Caco-2 (cell line): ENCODE results near the gene GLIS1. TPM values are rescaled to one million over a fixed set of nuclear protein-coding genes. Genes with fewer than 3 reads are reported as not detected.

ENCODE experiments used
- BruUV-seq: library from RNA; stranded (reverse); fragments of 400-500 nt; replicated peaks from 2 replicates; lab custom pipeline; 2021; lab: Mats Ljungman, UMichigan
- CTCF ChIA-PET: fragments of 300-600 bp; sonication (Branson Sonifier 250); formaldehyde crosslinking; loops from one replicate; lab custom pipeline; 2022; ENCODE audit warnings: antibody characterized with exemption; lab: Charles Lee
- POLR2A ChIA-PET: fragments of 300-600 bp; sonication (Branson Sonifier 250); formaldehyde crosslinking; loops from one replicate; lab custom pipeline; 2022; ENCODE audit warnings: antibody characterized with exemption; lab: Charles Lee
- DNase-seq, 2 experiments: peaks; one replicate each; pipeline versions ENCODE4 v3.0.0 to v3.0.0-alpha.2; 2020 to 2022
- H3K27me3 ChIP-seq: replicated peaks from 2 replicates; pipeline ENCODE4 v1.6.0; 2011; ENCODE audit warnings: low read length; ENCODE audit not compliant: control insufficient read depth, insufficient read depth
- H3K36me3 ChIP-seq: 2 replicates; pipeline ENCODE4 v1.5.1; 2011; ENCODE audit warnings: low read length; ENCODE audit not compliant: control insufficient read depth, insufficient read depth
- H3K4me1 ChIP-seq: fragments of 250-450 bp; sonication (Bioruptor Pico); 2 replicates; pipeline ENCODE4 v1.5.1; 2020; ENCODE audit warnings: mild to moderate bottlenecking
- H3K4me3 ChIP-seq: 2 replicates; pipeline ENCODE4 v1.5.1; 2011; ENCODE audit warnings: low read depth, mild to moderate bottlenecking, control low read depth, low read length
- H3K9me3 ChIP-seq: fragments of 250-450 bp; sonication (Bioruptor Pico); 2 replicates; pipeline ENCODE4 v1.5.1; 2020; ENCODE audit warnings: mild to moderate bottlenecking, moderate library complexity
- H3K27ac Mint-ChIP-seq: one replicate; pipeline ENCODE4 v1.8.0; 2022; ENCODE audit warnings: mixed read lengths; ENCODE audit not compliant: unreplicated experiment
- H3K27me3 Mint-ChIP-seq: one replicate; pipeline ENCODE4 v1.8.0; 2022; ENCODE audit warnings: mixed read lengths; ENCODE audit not compliant: insufficient read depth, unreplicated experiment
- H3K36me3 Mint-ChIP-seq: one replicate; pipeline ENCODE4 v1.8.0; 2022; ENCODE audit warnings: mild to moderate bottlenecking, mixed read lengths; ENCODE audit not compliant: insufficient read depth, unreplicated experiment
- H3K4me1 Mint-ChIP-seq: one replicate; pipeline ENCODE4 v1.8.0; 2022; ENCODE audit warnings: low read depth, mixed read lengths; ENCODE audit not compliant: unreplicated experiment
- H3K4me3 Mint-ChIP-seq: one replicate; pipeline ENCODE4 v1.8.0; 2022; ENCODE audit warnings: mild to moderate bottlenecking, moderate library complexity, mixed read lengths; ENCODE audit not compliant: unreplicated experiment
- H3K9me3 Mint-ChIP-seq: one replicate; pipeline ENCODE4 v1.8.0; 2022; ENCODE audit warnings: mixed read lengths; ENCODE audit not compliant: unreplicated experiment
- intact Hi-C: fragments of 100-400 bp; cut with micrococcal nuclease; formaldehyde crosslinking; loops from one replicate; pipeline ENCODE4 v1.10.0; 2022; ENCODE audit not compliant: unreplicated experiment
- total RNA-seq: library from RNA; stranded (reverse); gene quantifications from 2 replicates; pipeline ENCODE4 v1.2.3, GENCODE V29; 2022
- TF ChIP-seq, protein P1 (sequence below), 2 experiments: fragments of 200-600 bp in 1 of 2; IDR thresholded peaks; 1 replicate in 1 of 2; 2 replicates in 1 of 2; pipeline versions ENCODE4 v1.5.1 to v1.8.0; 2011 to 2022; ENCODE audit warnings: antibody characterized with exemption in 1 of 2, control low read depth in 1 of 2, inconsistent platforms in 1 of 2, low read depth in 1 of 2, low read length in 1 of 2, mild to moderate bottlenecking in 1 of 2, moderate library complexity in 1 of 2; ENCODE audit not compliant: insufficient read depth in 1 of 2, severe bottlenecking in 1 of 2, unreplicated experiment in 1 of 2

GLIS1 gene
- total RNA-seq, 1 experiment from 2014 or later = not detected

DNA sequence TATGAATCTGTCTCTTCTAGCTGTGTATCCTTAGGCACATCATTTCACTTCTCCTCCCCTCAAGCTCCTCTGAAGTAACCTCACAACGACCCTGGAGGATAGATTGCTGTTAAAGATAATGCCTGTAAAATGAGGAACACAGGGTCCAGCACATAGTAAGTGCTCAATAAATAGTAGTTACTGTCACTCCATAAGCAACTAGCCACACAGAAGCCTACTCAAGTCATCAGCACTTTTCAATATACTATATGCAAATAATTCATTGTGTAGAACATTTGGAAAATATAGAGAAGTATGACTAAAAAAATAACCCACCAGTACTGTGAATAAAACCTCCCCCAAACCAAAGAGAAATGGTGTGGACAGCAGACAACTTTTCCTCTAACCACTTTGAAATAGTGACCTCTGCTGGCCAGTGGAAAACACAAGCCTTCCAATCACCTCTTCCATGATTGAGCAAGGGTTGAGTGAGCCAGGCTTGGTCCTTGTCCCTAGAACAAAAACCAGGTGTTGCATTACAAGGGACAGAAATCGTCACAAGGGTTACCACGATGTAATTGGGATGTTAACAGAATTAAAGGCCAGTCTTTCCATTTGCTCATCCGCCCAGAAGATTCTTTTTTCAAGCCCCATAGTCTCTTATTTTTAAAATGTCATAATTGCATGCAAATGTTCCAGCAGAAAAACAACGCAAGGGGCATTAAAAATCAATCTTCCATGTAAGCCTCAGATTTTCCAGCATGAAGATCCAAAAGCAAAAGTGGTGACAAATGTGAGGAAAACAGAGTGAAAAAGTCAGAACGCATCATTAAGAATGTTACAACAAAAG, 15.7 kb upstream of the GLIS1 start:
- intact Hi-C loops = loop anchor here (2.0 kb wide), 1 partner anchor 40 kb away; no protein-coding TSS in a partner anchor
- H3K4me3 ChIP-seq = no peak overlapping the region
- BruUV-seq = no TSS peak
- 0 out of 2 replicates have a peak, but pooled peaks cover 4% of the 10 kb centered on the region for H3K4me1 ChIP-seq
- Mint-ChIP-seq H3K4me3 (no peak overlapping the region), H3K36me3 (no peaks in the 10 kb centered on the region), H3K27me3 (no peaks in the 10 kb centered on the region), H3K4me1 (no peaks in the 10 kb centered on the region), H3K9me3 (no peaks in the 10 kb centered on the region), H3K27ac (no peak overlapping the region)
- ChIA-PET POLR2A (no interaction called here), CTCF (no interaction called here)
- H3K36me3 ChIP-seq = no peaks in the 10 kb centered on the region
- no peaks in the 10 kb centered on the region for H3K27me3 ChIP-seq
- no peaks in the 10 kb centered on the region for H3K9me3 ChIP-seq
- TF ChIP-seq, protein P1, sequence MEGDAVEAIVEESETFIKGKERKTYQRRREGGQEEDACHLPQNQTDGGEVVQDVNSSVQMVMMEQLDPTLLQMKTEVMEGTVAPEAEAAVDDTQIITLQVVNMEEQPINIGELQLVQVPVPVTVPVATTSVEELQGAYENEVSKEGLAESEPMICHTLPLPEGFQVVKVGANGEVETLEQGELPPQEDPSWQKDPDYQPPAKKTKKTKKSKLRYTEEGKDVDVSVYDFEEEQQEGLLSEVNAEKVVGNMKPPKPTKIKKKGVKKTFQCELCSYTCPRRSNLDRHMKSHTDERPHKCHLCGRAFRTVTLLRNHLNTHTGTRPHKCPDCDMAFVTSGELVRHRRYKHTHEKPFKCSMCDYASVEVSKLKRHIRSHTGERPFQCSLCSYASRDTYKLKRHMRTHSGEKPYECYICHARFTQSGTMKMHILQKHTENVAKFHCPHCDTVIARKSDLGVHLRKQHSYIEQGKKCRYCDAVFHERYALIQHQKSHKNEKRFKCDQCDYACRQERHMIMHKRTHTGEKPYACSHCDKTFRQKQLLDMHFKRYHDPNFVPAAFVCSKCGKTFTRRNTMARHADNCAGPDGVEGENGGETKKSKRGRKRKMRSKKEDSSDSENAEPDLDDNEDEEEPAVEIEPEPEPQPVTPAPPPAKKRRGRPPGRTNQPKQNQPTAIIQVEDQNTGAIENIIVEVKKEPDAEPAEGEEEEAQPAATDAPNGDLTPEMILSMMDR (IDR thresholded peaks at IDR 0.05; ENCODE audit: insufficient read depth in 1 of 2, low read depth in 1 of 2, low read length in 1 of 2, severe bottlenecking in 1 of 2, unreplicated experiment in 1 of 2) = peak; percentile 41 to 44
- DNase-seq = peak; percentile 37 to 46

DNA sequence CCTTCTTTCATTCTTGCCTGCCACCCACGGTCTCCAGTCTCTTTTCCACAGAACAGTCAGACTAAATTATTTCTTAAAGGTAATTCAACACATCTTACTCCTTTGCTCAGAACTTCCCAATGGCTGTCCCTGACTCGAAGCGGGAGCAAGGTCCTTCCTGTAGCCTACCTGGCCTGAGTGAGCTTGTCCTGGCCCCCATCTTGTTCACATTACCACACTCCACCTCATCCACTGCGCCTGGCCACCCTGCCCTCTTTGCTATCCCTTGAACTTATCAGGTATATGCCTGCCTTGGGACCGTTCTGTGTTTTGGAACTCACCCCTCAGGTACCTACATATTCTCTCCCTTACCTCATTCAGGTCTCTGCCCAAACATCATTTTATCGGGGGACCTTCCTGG, 13.3 kb upstream of the GLIS1 start:
- Histone ChIP-seq H3K4me3 (no peak overlapping the region), H3K9me3 (no peaks in the 10 kb centered on the region), H3K36me3 (no peaks in the 10 kb centered on the region), H3K4me1 (0 out of 2 replicates have a peak, but pooled peaks cover 4% of the 10 kb centered on the region), H3K27me3 (no peaks in the 10 kb centered on the region)
- intact Hi-C loops = no loop called here
- BruUV-seq = no TSS peak
- CTCF ChIA-PET = interaction anchor here (1.2 kb wide), 1 partner anchor 37 kb away, joined by 5 read pairs; no protein-coding TSS in a partner anchor
- TF ChIP-seq, protein P1 (IDR thresholded peaks at IDR 0.05; ENCODE audit: insufficient read depth in 1 of 2, low read depth in 1 of 2, low read length in 1 of 2, severe bottlenecking in 1 of 2, unreplicated experiment in 1 of 2) = no peak
- DNase-seq = no peak
- POLR2A ChIA-PET = no interaction called here
- no peaks in the 10 kb centered on the region for H3K9me3 Mint-ChIP-seq
- no peaks in the 10 kb centered on the region for H3K36me3 Mint-ChIP-seq
- no peak overlapping the region for H3K4me3 Mint-ChIP-seq
- H3K27me3 Mint-ChIP-seq = peaks cover 4% of the 10 kb centered on the region
- no peaks in the 10 kb centered on the region for H3K4me1 Mint-ChIP-seq
- H3K27ac Mint-ChIP-seq = no peak overlapping the region

DNA sequence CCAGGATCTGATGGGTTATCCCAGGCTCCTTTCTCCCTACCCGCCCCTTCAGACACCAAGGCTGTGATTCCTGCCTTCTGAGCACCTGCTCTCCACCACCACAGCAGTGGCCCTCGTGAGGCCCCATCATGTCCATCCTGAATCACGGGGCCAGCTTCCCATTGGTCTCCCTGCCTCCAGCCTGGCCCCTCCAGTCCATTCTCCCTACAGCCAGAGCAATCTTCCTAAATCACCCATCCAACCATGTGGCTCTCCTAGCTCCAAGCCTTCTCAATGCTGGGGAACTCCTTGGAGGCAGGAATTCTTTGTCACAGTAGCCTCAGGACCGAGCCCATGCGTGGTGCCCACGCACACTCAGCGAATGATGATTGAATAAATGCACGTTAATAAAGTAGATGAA, 8.9 kb upstream of the GLIS1 start:
- Histone ChIP-seq H3K4me3 (no peak overlapping the region), H3K4me1 (no peaks in the 10 kb centered on the region), H3K27me3 (no peaks in the 10 kb centered on the region), H3K36me3 (no peaks in the 10 kb centered on the region), H3K9me3 (no peaks in the 10 kb centered on the region)
- no peaks in the 10 kb centered on the region for H3K4me1 Mint-ChIP-seq
- no peak overlapping the region for H3K27ac Mint-ChIP-seq
- peaks cover 18% of the 10 kb centered on the region for H3K9me3 Mint-ChIP-seq
- intact Hi-C loops = no loop called here
- TF ChIP-seq, protein P1 (IDR thresholded peaks at IDR 0.05; ENCODE audit: insufficient read depth in 1 of 2, low read depth in 1 of 2, low read length in 1 of 2, severe bottlenecking in 1 of 2, unreplicated experiment in 1 of 2) = no peak
- peaks cover 5% of the 10 kb centered on the region for H3K27me3 Mint-ChIP-seq
- ChIA-PET POLR2A (no interaction called here), CTCF (no interaction called here)
- no peak for DNase-seq
- BruUV-seq = no TSS peak
- H3K4me3 Mint-ChIP-seq = no peak overlapping the region
- H3K36me3 Mint-ChIP-seq = no peaks in the 10 kb centered on the region
